Measurements from ENCODE around the gene IL4R. TPM values are rescaled to one million over a fixed set of nuclear protein-coding genes. Genes with fewer than 3 reads are reported as not detected.

IL4R gene
- total RNA-seq, 1 experiment from 2014 or later, result 99.0 TPM

DNA sequence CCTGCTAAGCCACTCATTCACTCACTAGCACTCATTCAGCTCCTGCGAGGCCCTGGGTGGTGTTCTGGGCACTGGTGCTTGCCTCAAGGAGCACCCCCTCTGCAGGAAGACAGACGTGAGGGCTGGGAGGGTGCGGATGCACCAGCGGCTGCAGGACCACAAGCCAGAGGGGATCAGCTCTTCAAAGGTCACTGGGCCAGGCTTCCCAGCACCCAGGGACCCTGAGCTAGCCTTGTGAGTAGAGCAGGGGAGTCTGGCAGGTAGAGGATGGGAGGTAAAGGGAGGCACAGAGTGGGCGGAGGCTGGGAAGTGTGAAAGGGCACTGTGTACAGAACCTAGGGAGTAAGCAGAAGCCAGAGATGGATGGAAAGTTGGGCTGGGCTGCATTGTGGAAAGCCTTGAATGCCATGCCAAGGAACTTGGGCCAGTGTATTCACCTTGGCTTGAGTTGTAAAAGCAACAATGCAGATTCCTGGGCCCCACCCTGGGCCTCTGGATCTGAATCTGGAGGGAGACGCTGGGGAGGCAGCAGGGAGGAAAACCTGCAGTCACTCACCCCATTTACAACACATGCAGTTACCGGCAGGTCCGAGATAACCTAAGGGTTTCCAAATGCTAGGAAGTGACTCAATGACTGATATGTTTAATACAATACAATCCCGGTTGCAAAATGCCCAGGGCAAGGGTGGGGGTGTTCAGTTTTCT, 1.7 kb downstream of the IL4R start:
- CTCF ChIA-PET, result interaction anchor here (0.6 to 2.9 kb wide), 8 partner anchors 11 to 112 kb away, joined by 3 to 10 read pairs (median 3); partner anchors contain the start of gene KDM8
- no peaks in the 10 kb centered on the region for H3K27me3 Mint-ChIP-seq (ENCODE audit: unreplicated experiment)
- intact Hi-C loops (cut with micrococcal nuclease; ENCODE audit: unreplicated experiment), result loop anchor here (1.0 to 10.0 kb wide), 5 partner anchors 12 to 899 kb away; partner anchors contain the start of gene XPO6
- no TSS peak for BruUV-seq (replicated peaks)
- H3K36me3 Mint-ChIP-seq (ENCODE audit: insufficient read depth, unreplicated experiment), result peaks cover 62% of the 10 kb centered on the region
- H3K27ac Mint-ChIP-seq (ENCODE audit: unreplicated experiment), result peak overlapping the region; percentile 80
- no peaks in the 10 kb centered on the region for H3K9me3 Mint-ChIP-seq (ENCODE audit: low read depth, unreplicated experiment)
- peak; percentile 77 for DNase-seq
- H3K4me3 Mint-ChIP-seq (ENCODE audit: low read depth, unreplicated experiment), result peak overlapping the region; percentile 82
- H3K4me1 Mint-ChIP-seq (ENCODE audit: low read depth, unreplicated experiment), result peaks cover 74% of the 10 kb centered on the region
- TF ChIP-seq, protein P1, sequence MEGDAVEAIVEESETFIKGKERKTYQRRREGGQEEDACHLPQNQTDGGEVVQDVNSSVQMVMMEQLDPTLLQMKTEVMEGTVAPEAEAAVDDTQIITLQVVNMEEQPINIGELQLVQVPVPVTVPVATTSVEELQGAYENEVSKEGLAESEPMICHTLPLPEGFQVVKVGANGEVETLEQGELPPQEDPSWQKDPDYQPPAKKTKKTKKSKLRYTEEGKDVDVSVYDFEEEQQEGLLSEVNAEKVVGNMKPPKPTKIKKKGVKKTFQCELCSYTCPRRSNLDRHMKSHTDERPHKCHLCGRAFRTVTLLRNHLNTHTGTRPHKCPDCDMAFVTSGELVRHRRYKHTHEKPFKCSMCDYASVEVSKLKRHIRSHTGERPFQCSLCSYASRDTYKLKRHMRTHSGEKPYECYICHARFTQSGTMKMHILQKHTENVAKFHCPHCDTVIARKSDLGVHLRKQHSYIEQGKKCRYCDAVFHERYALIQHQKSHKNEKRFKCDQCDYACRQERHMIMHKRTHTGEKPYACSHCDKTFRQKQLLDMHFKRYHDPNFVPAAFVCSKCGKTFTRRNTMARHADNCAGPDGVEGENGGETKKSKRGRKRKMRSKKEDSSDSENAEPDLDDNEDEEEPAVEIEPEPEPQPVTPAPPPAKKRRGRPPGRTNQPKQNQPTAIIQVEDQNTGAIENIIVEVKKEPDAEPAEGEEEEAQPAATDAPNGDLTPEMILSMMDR (IDR thresholded peaks at IDR 0.05; ENCODE audit: unreplicated experiment), result no peak

DNA sequence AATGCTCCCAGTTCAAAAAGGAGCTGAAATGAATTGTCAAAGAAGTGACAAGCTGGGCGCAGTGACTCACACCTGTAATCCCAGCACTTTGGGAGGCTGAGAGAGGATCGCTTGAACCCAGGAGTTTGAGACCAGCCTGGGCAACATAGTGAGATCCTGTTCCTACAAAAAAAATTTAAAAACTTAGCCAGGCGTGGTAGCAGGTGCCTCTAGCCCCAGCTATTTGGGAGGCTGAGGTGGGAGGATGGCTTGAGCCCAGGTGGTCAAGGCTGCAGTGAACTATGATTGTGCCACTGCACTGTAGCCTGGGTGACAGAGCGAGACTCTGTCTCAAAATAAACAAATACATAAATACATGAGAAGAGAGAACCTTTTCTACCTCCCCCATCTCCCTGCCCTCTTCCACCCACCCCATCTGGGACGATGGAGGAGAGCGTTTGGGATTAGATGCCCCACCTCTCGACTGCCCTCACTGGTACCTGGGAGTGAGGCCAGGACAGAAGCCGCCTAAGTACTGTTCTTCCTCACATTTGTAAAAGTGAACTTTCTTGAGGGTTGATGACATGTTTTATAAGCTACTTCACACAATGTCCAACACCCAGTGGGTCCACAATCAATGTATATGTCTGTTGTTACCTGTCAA, 2.4 kb downstream of the IL4R start:
- Mint-ChIP-seq H3K4me1 (ENCODE audit: low read depth, unreplicated experiment) (peaks cover 76% of the 10 kb centered on the region), H3K36me3 (ENCODE audit: insufficient read depth, unreplicated experiment) (peaks cover 65% of the 10 kb centered on the region), H3K4me3 (ENCODE audit: low read depth, unreplicated experiment) (peak overlapping the region; percentile 82), H3K27me3 (ENCODE audit: unreplicated experiment) (no peaks in the 10 kb centered on the region), H3K9me3 (ENCODE audit: low read depth, unreplicated experiment) (no peaks in the 10 kb centered on the region), H3K27ac (ENCODE audit: unreplicated experiment) (peak overlapping the region; percentile 80)
- BruUV-seq (replicated peaks), result no TSS peak
- intact Hi-C loops (cut with micrococcal nuclease; ENCODE audit: unreplicated experiment), result loop anchor here (10.0 kb wide), 1 partner anchor 899 kb away; the partner anchor contains the start of gene XPO6
- TF ChIP-seq, protein P1 (IDR thresholded peaks at IDR 0.05; ENCODE audit: unreplicated experiment), result no peak
- no peak for DNase-seq
- CTCF ChIA-PET, result interaction anchor here (0.6 to 2.9 kb wide), 8 partner anchors 11 to 1948 kb away, joined by 3 to 10 read pairs (median 3); partner anchors contain the start of gene KDM8

DNA sequence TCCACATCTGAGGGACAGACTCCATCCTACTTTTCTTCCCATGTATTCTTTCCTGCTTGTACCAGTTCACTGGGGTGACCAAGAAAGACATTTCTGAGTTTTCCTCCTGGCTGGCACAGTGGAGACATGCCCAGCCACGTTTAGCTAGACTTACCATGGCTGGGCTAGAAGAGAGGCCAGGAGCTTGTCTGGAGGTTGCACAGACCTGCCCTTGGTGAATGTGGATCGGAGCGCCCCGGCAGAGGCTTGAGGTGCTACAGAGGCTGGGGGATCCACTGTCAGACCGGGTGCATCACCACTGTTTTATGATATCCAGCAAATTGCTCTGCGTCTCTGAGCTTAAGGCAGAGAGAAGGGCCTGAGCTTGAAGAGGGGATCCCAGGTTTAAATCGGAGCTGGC, 3.5 kb downstream of the IL4R start:
- no TSS peak for BruUV-seq (replicated peaks)
- Mint-ChIP-seq H3K9me3 (ENCODE audit: low read depth, unreplicated experiment) (no peaks in the 10 kb centered on the region), H3K4me1 (ENCODE audit: low read depth, unreplicated experiment) (peaks cover 78% of the 10 kb centered on the region), H3K36me3 (ENCODE audit: insufficient read depth, unreplicated experiment) (peaks cover 65% of the 10 kb centered on the region), H3K27ac (ENCODE audit: unreplicated experiment) (peak overlapping the region; percentile 52), H3K27me3 (ENCODE audit: unreplicated experiment) (no peaks in the 10 kb centered on the region), H3K4me3 (ENCODE audit: low read depth, unreplicated experiment) (peak overlapping the region; percentile 36)
- CTCF ChIA-PET, result interaction anchor here (2.9 kb wide), 1 partner anchor 51 kb away, joined by 10 read pairs; no protein-coding TSS in a partner anchor
- no peak for DNase-seq
- intact Hi-C loops (cut with micrococcal nuclease; ENCODE audit: unreplicated experiment), result loop anchor here (10.0 kb wide), 1 partner anchor 897 kb away; the partner anchor contains the start of gene XPO6
- TF ChIP-seq, protein P1 (IDR thresholded peaks at IDR 0.05; ENCODE audit: unreplicated experiment), result no peak

DNA sequence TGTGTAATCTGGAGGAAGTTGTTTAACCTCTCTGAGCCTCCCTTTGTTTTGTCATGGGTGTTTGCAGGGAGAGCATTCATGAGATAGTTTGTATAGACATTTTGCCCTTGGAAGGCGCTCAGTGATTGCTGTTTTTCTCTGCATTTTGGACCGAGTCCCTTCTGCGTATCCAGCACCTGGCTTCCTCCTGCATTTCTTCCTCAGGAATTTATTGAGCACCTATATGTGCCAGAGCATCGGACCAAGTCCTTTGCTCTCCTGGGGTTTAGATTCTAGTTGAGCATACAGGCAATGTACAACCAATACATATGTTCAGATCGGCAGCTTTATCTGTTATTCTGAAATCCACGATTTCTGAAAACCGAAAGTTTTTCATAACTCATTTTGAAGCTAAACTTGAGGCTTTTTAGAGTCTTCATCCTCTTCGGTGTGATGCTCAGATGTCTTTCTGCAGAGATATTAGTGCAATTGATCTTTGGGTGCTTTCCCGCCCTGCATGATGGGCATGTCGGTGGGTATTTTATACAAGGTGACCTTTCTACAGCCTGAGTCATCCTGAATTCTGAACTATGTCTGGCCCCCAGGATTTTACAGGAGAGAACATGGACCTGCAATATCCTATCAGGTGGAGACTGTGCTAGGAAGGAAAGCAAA, 4.1 kb downstream of the IL4R start:
- no peaks in the 10 kb centered on the region for H3K27me3 Mint-ChIP-seq (ENCODE audit: unreplicated experiment)
- intact Hi-C loops (cut with micrococcal nuclease; ENCODE audit: unreplicated experiment), result loop anchor here (10.0 kb wide), 1 partner anchor 897 kb away; the partner anchor contains the start of gene XPO6
- TF ChIP-seq, protein P1 (IDR thresholded peaks at IDR 0.05; ENCODE audit: unreplicated experiment), result no peak
- H3K4me3 Mint-ChIP-seq (ENCODE audit: low read depth, unreplicated experiment), result peak overlapping the region; percentile 63
- BruUV-seq (replicated peaks), result no TSS peak
- peaks cover 69% of the 10 kb centered on the region for H3K36me3 Mint-ChIP-seq (ENCODE audit: insufficient read depth, unreplicated experiment)
- no peak for DNase-seq
- peak overlapping the region; percentile 52 for H3K27ac Mint-ChIP-seq (ENCODE audit: unreplicated experiment)
- no peaks in the 10 kb centered on the region for H3K9me3 Mint-ChIP-seq (ENCODE audit: low read depth, unreplicated experiment)
- CTCF ChIA-PET, result interaction anchor here (1.5 to 2.9 kb wide), 2 partner anchors 50 to 83 kb away, joined by 4 to 10 read pairs; no protein-coding TSS in a partner anchor
- peaks cover 79% of the 10 kb centered on the region for H3K4me1 Mint-ChIP-seq (ENCODE audit: low read depth, unreplicated experiment)
